HFF-Myc (cell line): Measurements from ENCODE around the gene LSM14B.

ENCODE experiments used
- DNase-seq: peaks from one replicate; pipeline ENCODE4 v3.0.0-alpha.2; 2011; ENCODE audit warnings: low read depth; ENCODE audit errors: extremely low read depth
- H3K4me3 ChIP-seq: replicated peaks from 2 replicates; pipeline ENCODE4 v1.5.1; 2011; ENCODE audit warnings: low read depth, mild to moderate bottlenecking, control low read depth, low read length
- CTCF ChIP-seq: IDR thresholded peaks from 2 replicates; pipeline ENCODE4 v1.5.1; 2012; ENCODE audit warnings: mild to moderate bottlenecking, low read depth, low read length, control low read depth; ENCODE audit errors: missing control alignments

The LSM14B gene

DNA sequence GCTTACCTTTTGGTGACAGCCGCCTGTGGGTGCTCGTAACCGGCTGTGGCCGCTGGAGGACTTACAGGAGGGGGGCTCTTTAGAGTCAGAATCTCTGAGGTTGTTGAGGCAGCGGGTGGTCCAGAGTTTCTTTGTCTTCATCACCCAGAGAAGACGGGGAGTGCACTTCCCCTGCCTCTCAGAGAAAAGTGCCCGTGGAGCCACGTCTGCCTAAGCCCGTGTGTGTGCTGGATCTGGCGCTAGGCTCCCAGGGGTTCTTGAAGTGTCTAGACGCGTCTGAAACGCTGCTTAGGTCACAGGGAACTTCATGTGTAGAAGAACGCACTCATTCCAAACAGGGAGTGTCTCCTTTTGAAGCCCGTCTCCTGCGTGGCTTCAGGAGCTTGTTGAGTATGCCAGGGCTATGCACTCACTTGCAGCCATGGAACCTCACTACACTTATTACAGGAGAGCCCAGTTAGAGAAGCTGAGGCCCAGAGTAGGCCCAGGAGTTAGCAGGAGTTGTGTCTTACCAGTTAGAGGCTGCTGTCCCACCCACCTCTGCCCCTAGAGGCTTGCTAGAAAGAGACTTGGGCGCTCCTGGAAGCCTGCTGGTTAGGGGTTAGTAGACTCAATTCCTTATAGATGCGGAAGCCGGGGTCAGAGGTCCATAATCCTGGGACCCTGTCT lies 1.3 kb downstream of the LSM14B start:
- peak overlapping the region; percentile 64 for H3K4me3 ChIP-seq
- no peak for TF ChIP-seq CTCF
- DNase-seq: no peak

DNA sequence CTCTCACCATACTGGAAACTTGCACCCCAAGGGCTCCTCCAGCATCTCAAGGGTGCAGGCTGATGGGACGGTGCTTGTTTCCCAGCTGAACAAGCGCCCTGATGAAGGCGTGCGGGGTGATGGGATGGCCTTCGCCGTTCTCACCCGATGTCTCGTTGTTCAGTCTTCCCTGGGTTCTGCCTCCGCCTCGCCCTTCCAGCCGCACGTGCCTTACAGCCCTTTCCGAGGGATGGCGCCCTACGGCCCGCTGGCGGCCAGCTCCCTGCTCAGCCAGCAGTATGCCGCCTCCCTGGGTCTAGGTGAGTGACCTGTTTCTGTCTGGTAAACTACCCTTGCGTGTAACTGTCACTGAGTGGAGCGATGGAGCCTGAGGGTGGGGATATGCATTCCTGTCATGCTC lies 3.9 kb downstream of the LSM14B start:
- DNase-seq: no peak
- no peak overlapping the region for H3K4me3 ChIP-seq
- no peak for TF ChIP-seq CTCF

DNA sequence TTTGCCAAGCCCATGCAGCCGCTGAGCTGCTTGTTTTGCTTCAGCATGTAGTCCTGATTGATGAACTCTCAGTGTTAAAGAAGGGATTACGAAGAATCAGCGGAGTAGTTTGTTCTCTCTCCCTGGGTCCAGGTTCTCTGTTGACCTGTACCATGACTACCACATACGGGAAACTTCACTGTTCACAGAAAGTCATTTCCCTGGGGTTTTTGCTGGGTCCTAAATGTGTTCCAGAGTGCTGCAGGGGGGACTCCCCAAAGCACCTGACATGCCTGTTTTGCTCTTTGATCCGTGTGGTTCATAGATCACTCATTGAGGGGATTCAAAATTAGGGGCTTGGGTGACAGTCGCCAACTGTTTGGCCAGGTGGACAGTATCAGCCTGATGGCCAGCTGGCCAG lies 5.5 kb downstream of the LSM14B start:
- H3K4me3 ChIP-seq: no peak overlapping the region
- TF ChIP-seq CTCF: no peak
- no peak for DNase-seq

DNA sequence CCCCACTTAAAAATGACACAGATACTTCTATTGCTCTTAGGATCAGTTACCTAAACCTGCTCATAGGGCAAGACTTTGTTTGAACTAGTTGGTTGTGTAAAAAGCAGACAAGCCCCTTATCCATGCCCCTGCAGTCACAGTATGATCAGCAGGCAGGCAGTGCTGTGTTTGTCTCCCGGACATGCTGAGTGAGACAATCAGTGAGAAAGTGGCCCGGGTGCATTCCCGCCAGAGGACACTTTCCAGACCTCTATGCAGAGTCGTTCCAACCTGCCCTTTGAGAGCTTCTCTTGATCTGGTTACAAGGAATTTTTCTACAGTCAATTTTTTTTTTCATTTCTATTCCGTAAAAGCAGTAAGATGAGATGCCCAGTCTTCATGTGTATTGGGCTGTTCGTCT lies 6.2 kb downstream of the LSM14B start:
- no peak overlapping the region for H3K4me3 ChIP-seq
- no peak for DNase-seq
- TF ChIP-seq CTCF: no peak

- no peak for TF ChIP-seq CTCF
- no peak for DNase-seq
- no peak overlapping the region for H3K4me3 ChIP-seq
Observed at GRCh38 chr20:62129731-62130531, 7.7 kb downstream of the LSM14B start.

- no peak for TF ChIP-seq CTCF
- H3K4me3 ChIP-seq: no peak overlapping the region
- no peak for DNase-seq
Observed at GRCh38 chr20:62131560-62132320, 9.5 kb downstream of the LSM14B start.
